Activated gamma-delta T cell treated with anti-CD3 and anti-CD28 coated beads, Interleukin-2, amount 50 U/mL, for 16 hours (primary cell): ENCODE measurements around the gene NOLC1.

ENCODE experiments used
- DNase-seq: peaks from one replicate; pipeline ENCODE4 v3.0.0-alpha.2; 2020; ENCODE audit warnings: low read depth

Gene NOLC1

GRCh38 chr10:102208311-102209035 is 56.3 kb downstream of the NOLC1 start:
- no peak for DNase-seq

- no peak for DNase-seq
Observed at GRCh38 chr10:102211615-102212299, 59.6 kb downstream of the NOLC1 start.
